H1 (cell line): ENCODE measurements around the gene EPHB1. TPM values are rescaled to one million over a fixed set of nuclear protein-coding genes. Genes with fewer than 3 reads are reported as not detected.

Source experiments
- CTCF ChIA-PET: fragments of 300-600 bp; sonication (Branson Sonifier 250); formaldehyde crosslinking; loops from one replicate; lab custom pipeline; 2021; ENCODE audit not compliant: partially characterized antibody; lab: Charles Lee
- POLR2A ChIA-PET: fragments of 300-600 bp; sonication (Branson Sonifier 250); formaldehyde crosslinking; loops from one replicate; lab custom pipeline; 2021; ENCODE audit warnings: inconsistent platforms; ENCODE audit not compliant: partially characterized antibody; lab: Charles Lee
- DNase-seq, 2 experiments: peaks; one replicate each; pipeline versions ENCODE4 v3.0.0 to v3.0.0-alpha.2; 2010 to 2022; ENCODE audit warnings: low spot score in 2 of 2, low read depth in 1 of 2, mixed read lengths in 1 of 2
- FAIRE-seq: peaks from 2 replicates; lab custom pipeline; 2011; peaks lifted over from hg19 to GRCh38; lab: Jason Lieb, UNC
- H2AFZ ChIP-seq: 2 replicates; pipeline ENCODE4 v1.8.1; 2012; ENCODE audit warnings: low read length, inconsistent platforms
- H2AK5ac ChIP-seq: 2 replicates; pipeline ENCODE4 v1.6.1; 2013; ENCODE audit warnings: low read depth, low read length
- H2BK120ac ChIP-seq: replicated peaks from 2 replicates; pipeline ENCODE3; 2013; ENCODE audit warnings: low read depth, low read length, inconsistent platforms
- H2BK12ac ChIP-seq: 2 replicates; pipeline ENCODE4 v1.6.1; 2013; ENCODE audit warnings: low read depth, low read length
- H2BK15ac ChIP-seq: 2 replicates; pipeline ENCODE4 v1.6.1; 2013; ENCODE audit warnings: low read length
- H2BK20ac ChIP-seq: 2 replicates; pipeline ENCODE4 v1.6.1; 2013; ENCODE audit warnings: low read length
- H2BK5ac ChIP-seq: 2 replicates; pipeline ENCODE4 v1.6.1; 2013; ENCODE audit warnings: low read depth, low read length
- H3K14ac ChIP-seq: 2 replicates; pipeline ENCODE4 v1.6.1; 2013; ENCODE audit warnings: inconsistent platforms; ENCODE audit not compliant: insufficient read length
- H3K18ac ChIP-seq: 2 replicates; pipeline ENCODE4 v1.6.1; 2013; ENCODE audit warnings: low read length; ENCODE audit errors: extremely low read depth
- H3K23ac ChIP-seq: 2 replicates; pipeline ENCODE4 v1.6.1; 2013; ENCODE audit warnings: inconsistent platforms; ENCODE audit not compliant: insufficient read length
- H3K23me2 ChIP-seq: 2 replicates; pipeline ENCODE4 v1.6.1; 2013; ENCODE audit warnings: low read depth, low read length
- H3K27ac ChIP-seq: 2 replicates; pipeline ENCODE4 v1.6.1; 2011; ENCODE audit warnings: low read depth, low read length, inconsistent platforms
- H3K27me3 ChIP-seq, 4 experiments: replicated peaks in 1 of 4; 1 replicate in 1 of 4; 2 replicates in 3 of 4; pipeline versions ENCODE4 v1.6.1 to v1.8.1; 2011 to 2013; ENCODE audit warnings: low read length in 3 of 4, mild to moderate bottlenecking in 3 of 4, inconsistent platforms in 2 of 4, mixed read lengths in 2 of 4, moderate library complexity in 1 of 4; ENCODE audit not compliant: control insufficient read depth in 3 of 4, insufficient read depth in 3 of 4; ENCODE audit errors: extremely low read depth in 1 of 4
- H3K36me3 ChIP-seq, 4 experiments: 2 replicates each; pipeline versions ENCODE4 v1.6.1 to v1.8.1; 2011 to 2013; ENCODE audit warnings: mild to moderate bottlenecking in 4 of 4, low read length in 3 of 4, moderate library complexity in 2 of 4, control low read depth in 1 of 4, inconsistent platforms in 1 of 4; ENCODE audit not compliant: insufficient read depth in 4 of 4, control insufficient read depth in 2 of 4
- H3K4ac ChIP-seq: replicated peaks from 2 replicates; pipeline ENCODE3; 2013; ENCODE audit warnings: low read length, low read depth, mixed read lengths, inconsistent platforms; ENCODE audit not compliant: insufficient read length
- H3K4me1 ChIP-seq, 4 experiments: replicated peaks in 1 of 4; 1 replicate in 1 of 4; 2 replicates in 3 of 4; pipeline versions ENCODE4 v1.6.1 to v1.8.1; 2011 to 2013; ENCODE audit warnings: low read length in 3 of 4, inconsistent platforms in 2 of 4, mixed read lengths in 1 of 4; ENCODE audit not compliant: insufficient read depth in 4 of 4, control insufficient read depth in 3 of 4
- H3K4me2 ChIP-seq, 2 experiments: 2 replicates each; pipeline versions ENCODE4 v1.6.1 to v1.8.1; 2011 to 2013; ENCODE audit warnings: low read depth in 2 of 2, low read length in 2 of 2, control low read depth in 1 of 2, inconsistent platforms in 1 of 2, mild to moderate bottlenecking in 1 of 2; ENCODE audit not compliant: insufficient read depth in 1 of 2
- H3K4me3 ChIP-seq, 4 experiments: fragments of 200-600, 300-600 bp in 1 of 4; sonication (generic), shearing (Covaris generic), sonication (Bioruptor Twin) in 1 of 4; 2 replicates each; pipeline versions ENCODE4 v1.5.1 to v1.8.1; 2011 to 2016; ENCODE audit warnings: low read length in 4 of 4, low read depth in 3 of 4, control low read depth in 2 of 4, inconsistent platforms in 2 of 4, mild to moderate bottlenecking in 2 of 4, mixed read lengths in 1 of 4, moderate library complexity in 1 of 4; ENCODE audit not compliant: insufficient read depth in 2 of 4; ENCODE audit errors: extremely low read depth in 1 of 4
- H3K56ac ChIP-seq: replicated peaks from 2 replicates; pipeline ENCODE3; 2013; ENCODE audit warnings: low read depth, mild to moderate bottlenecking, mixed read lengths, low read length, inconsistent platforms; ENCODE audit not compliant: insufficient read length
- H3K79me1 ChIP-seq: 2 replicates; pipeline ENCODE4 v1.6.1; 2013; ENCODE audit warnings: low read depth, low read length, control low read depth
- H3K79me2 ChIP-seq, 2 experiments: 2 replicates each; pipeline versions ENCODE4 v1.6.1 to v1.8.1; 2012 to 2013; ENCODE audit warnings: low read length in 2 of 2, mild to moderate bottlenecking in 2 of 2, inconsistent platforms in 1 of 2; ENCODE audit not compliant: insufficient read depth in 2 of 2, control insufficient read depth in 1 of 2
- H3K9ac ChIP-seq, 4 experiments: replicated peaks in 1 of 4; 1 replicate in 1 of 4; 2 replicates in 3 of 4; pipeline versions ENCODE4 v1.6.1 to v1.8.1; 2011 to 2013; ENCODE audit warnings: low read depth in 3 of 4, low read length in 3 of 4, control low read depth in 2 of 4, mild to moderate bottlenecking in 2 of 4, moderate library complexity in 2 of 4, inconsistent platforms in 1 of 4; ENCODE audit errors: extremely low read depth in 1 of 4
- H3K9me3 ChIP-seq, 2 experiments: 2 replicates each; pipeline versions ENCODE4 v1.6.1 to v1.8.1; 2012 to 2013; ENCODE audit warnings: mild to moderate bottlenecking in 2 of 2, moderate library complexity in 2 of 2, control low read depth in 1 of 2, inconsistent platforms in 1 of 2, low read depth in 1 of 2, low read length in 1 of 2, mixed read lengths in 1 of 2; ENCODE audit not compliant: insufficient read depth in 2 of 2
- H4K20me1 ChIP-seq, 2 experiments: replicated peaks in 1 of 2; 2 replicates each; pipeline versions ENCODE3 to v1.8.1; 2011 to 2013; ENCODE audit warnings: inconsistent platforms in 2 of 2, low read length in 2 of 2, mild to moderate bottlenecking in 1 of 2; ENCODE audit not compliant: insufficient read depth in 2 of 2, control insufficient read depth in 1 of 2
- H4K5ac ChIP-seq: 2 replicates; pipeline ENCODE4 v1.6.1; 2013; ENCODE audit warnings: low read length, low read depth, mixed read lengths, inconsistent platforms; ENCODE audit not compliant: insufficient read length
- H4K8ac ChIP-seq: 2 replicates; pipeline ENCODE4 v1.8.0; 2013; ENCODE audit warnings: mild to moderate bottlenecking, moderate library complexity, low read length, inconsistent platforms; ENCODE audit not compliant: insufficient read depth; ENCODE audit errors: extremely low read depth
- H4K91ac ChIP-seq: replicated peaks from 2 replicates; pipeline ENCODE3; 2013; ENCODE audit warnings: low read length, mixed read lengths, inconsistent platforms; ENCODE audit not compliant: insufficient read length
- CEBPB ChIP-seq: IDR thresholded peaks from 2 replicates; pipeline ENCODE4 v1.6.1; 2012; ENCODE audit warnings: low read depth, low read length
- CHD2 ChIP-seq: IDR thresholded peaks from 2 replicates; pipeline ENCODE4 v1.6.1; 2012; ENCODE audit warnings: low read length, improper control_type of control experiment
- EGR1 ChIP-seq: IDR thresholded peaks from 2 replicates; pipeline ENCODE4 v1.6.1; 2011; ENCODE audit warnings: low read depth, low read length, borderline replicate concordance
- GABPA ChIP-seq: IDR thresholded peaks from 2 replicates; pipeline ENCODE4 v1.6.1; 2011; ENCODE audit warnings: mild to moderate bottlenecking, low read length, moderate library complexity, borderline replicate concordance; ENCODE audit not compliant: insufficient read depth
- JUN ChIP-seq: IDR thresholded peaks from 2 replicates; pipeline ENCODE4 v1.6.1; 2011; ENCODE audit warnings: low read depth, mild to moderate bottlenecking, improper control_type of control experiment, low read length
- KDM1A ChIP-seq: fragments of 200-600, 300-600 bp; sonication (generic); IDR thresholded peaks from 2 replicates; pipeline ENCODE4 v1.7.1; 2016; ENCODE audit warnings: mild to moderate bottlenecking, low read length, borderline replicate concordance
- MAFK ChIP-seq: IDR thresholded peaks from 2 replicates; pipeline ENCODE4 v1.6.1; 2012; ENCODE audit warnings: low read depth, mild to moderate bottlenecking, improper control_type of control experiment, low read length
- POLR2A ChIP-seq, 2 experiments: IDR thresholded peaks; 1 replicate in 1 of 2; 2 replicates in 1 of 2; pipeline ENCODE4 v1.6.1; 2011; ENCODE audit warnings: low read depth in 2 of 2, low read length in 2 of 2, mild to moderate bottlenecking in 2 of 2; ENCODE audit errors: control extremely low read depth in 1 of 2
- POLR2AphosphoS5 ChIP-seq: IDR thresholded peaks from 2 replicates; pipeline ENCODE4 v1.6.1; 2011; ENCODE audit warnings: low read depth, low read length
- POU5F1 ChIP-seq: IDR thresholded peaks from 2 replicates; pipeline ENCODE4 v1.6.1; 2011; ENCODE audit warnings: low read depth, mild to moderate bottlenecking, low read length, moderate library complexity
- RBBP5 ChIP-seq: IDR thresholded peaks from 2 replicates; pipeline ENCODE4 v1.7.1; 2012; ENCODE audit warnings: low read depth, mild to moderate bottlenecking, inconsistent platforms, low read length, moderate library complexity, borderline replicate concordance
- SUZ12 ChIP-seq: fragments of 200-600 bp; sonication (generic); IDR thresholded peaks from 2 replicates; pipeline ENCODE4 v1.6.1; 2012; ENCODE audit warnings: mild to moderate bottlenecking, inconsistent platforms, low read length, moderate library complexity, mixed read lengths
- TAF1 ChIP-seq: IDR thresholded peaks from 2 replicates; pipeline ENCODE4 v1.6.1; 2011; ENCODE audit warnings: mild to moderate bottlenecking, low read depth, low read length
- TAF7 ChIP-seq: optimal IDR thresholded peaks from 2 replicates; pipeline ENCODE3; 2011; ENCODE audit warnings: low read depth, mild to moderate bottlenecking, inconsistent platforms, low read length, moderate library complexity, borderline replicate concordance
- WGBS, 2 experiments: shearing (Covaris generic) in 1 of 2; methylation state at CpG; one replicate each; pipeline versions ENCODE4 v1.1.6 to v1.1.7; 2013 to 2015; ENCODE audit warnings: low lambda C conversion rate in 2 of 2, mixed read lengths in 2 of 2, inconsistent platforms in 1 of 2, low coverage in 1 of 2, missing lambda C conversion rate in 1 of 2; ENCODE audit not compliant: insufficient replicate concordance in 2 of 2, insufficient coverage in 1 of 2, insufficient read length in 1 of 2; ENCODE audit errors: extremely low coverage in 1 of 2, missing lambda C conversion rate in 1 of 2; 5-methylcytosine and 5-hydroxymethylcytosine counted together
- polyA plus RNA-seq, 7 experiments: library from polyadenylated mRNA; depleted of rRNA in 3 of 7; stranded (reverse) in 5 of 7; unstranded in 2 of 7; fragments of >200 nt in 5 of 7; fragments of 200-250 nt in 2 of 7; gene quantifications; 1 replicate in 5 of 7; 2 replicates in 1 of 7; 4 replicates in 1 of 7; pipeline versions ENCODE4 v1.2.1 to v1.2.3, GENCODE V29; 2011 to 2013; ENCODE audit warnings: missing spikeins in 2 of 7, mixed read lengths in 2 of 7
- total RNA-seq: library from RNA; stranded (reverse); fragmentation: NEBNext Ultra II Directional; extraction: Animal tissue kit (Norgen Biotek cat#: 25700); gene quantifications from 2 replicates; pipeline ENCODE4 v1.2.1, GENCODE V29; 2021

Gene EPHB1
- total and polyA plus RNA-seq, 2 of the 8 experiments (the other 6 are each of a cell fraction or from before 2014, with no cell fraction given): 3.5 to 5.9 TPM

GRCh38 chr3:134803051-134803505 is 8.0 kb downstream of the EPHB1 start:
- H3K4me3 ChIP-seq: no peak overlapping the region
- no peak overlapping the region for H3K27ac ChIP-seq
- no peak overlapping the region for H3K4ac ChIP-seq
- no peaks in the 10 kb centered on the region; the same call in 1 of the 2 replicates for H3K23me2 ChIP-seq
- H4K5ac ChIP-seq: no peak overlapping the region
- H3K14ac ChIP-seq: no peak overlapping the region
- H2AK5ac ChIP-seq: no peak overlapping the region
- H3K79me1 ChIP-seq: no peaks in the 10 kb centered on the region; the same call in 1 of the 2 replicates
- peaks cover 2 to 6% (median 6%) of the 10 kb centered on the region in 4 experiments; a peak in 6 of 7 replicates for H3K27me3 ChIP-seq
- FAIRE-seq: no peak
- ChIA-PET POLR2A (interaction anchor here (0.6 kb wide), 1 partner anchor 1242 kb away, joined by 3 read pairs; no protein-coding TSS in a partner anchor), CTCF (interaction anchor here (8.8 kb wide), 1 partner anchor 8 kb away, joined by 61 read pairs; the partner anchor contains the start of gene EPHB1)
- no peak overlapping the region for H2AFZ ChIP-seq
- H3K79me2 ChIP-seq: no peaks in the 10 kb centered on the region; a peak in 1 of 4 replicates
- H3K56ac ChIP-seq: no peak overlapping the region
- H2BK120ac ChIP-seq: no peak overlapping the region
- H3K9ac ChIP-seq: no peak overlapping the region
- H4K20me1 ChIP-seq: no peaks in the 10 kb centered on the region
- no peak overlapping the region for H2BK12ac ChIP-seq
- H3K9me3 ChIP-seq: no peaks in the 10 kb centered on the region
- no peaks in the 10 kb centered on the region; a peak in 1 of 8 replicates for H3K36me3 ChIP-seq
- H2BK5ac ChIP-seq: no peak overlapping the region
- H3K4me1 ChIP-seq: peaks cover 0 to 3% (median under 1%) of the 10 kb centered on the region in 4 experiments; a peak in 4 of 7 replicates
- no peak overlapping the region for H2BK15ac ChIP-seq
- no peak overlapping the region for H3K4me2 ChIP-seq
- no peak overlapping the region for H3K23ac ChIP-seq
- no peak overlapping the region for H2BK20ac ChIP-seq
- H4K8ac ChIP-seq: no peak overlapping the region
- WGBS, 2 experiments: 88% methylated on average over 2 of the region's 3 CpGs; no CpG with 5 or more reads in 1 of the 2 experiments
- no peak overlapping the region for H3K18ac ChIP-seq
- H4K91ac ChIP-seq: no peak overlapping the region
- peak in 1 of 2 experiments; percentile 17 for DNase-seq
- TF ChIP-seq POLR2AphosphoS5: no peak
- TF ChIP-seq CHD2: no peak
- TF ChIP-seq CEBPB: no peak
- TF ChIP-seq EGR1: no peak
- no peak for TF ChIP-seq POU5F1
- TF ChIP-seq TAF1: no peak
- no peak for TF ChIP-seq KDM1A
- TF ChIP-seq SUZ12: no peak
- no peak for TF ChIP-seq GABPA
- TF ChIP-seq POLR2A (IDR thresholded peaks at IDR 0.05; ENCODE audit: control extremely low read depth in 1 of 2, low read depth in 2 of 2, low read length in 2 of 2): no peak
- no peak for TF ChIP-seq TAF7
- TF ChIP-seq MAFK: no peak
- no peak for TF ChIP-seq RBBP5
- TF ChIP-seq JUN: no peak
